Ovary (tissue), 3 donors: ENCODE measurements around the gene ENPP7.

Experiments used
- CTCF ChIP-seq, 3 donors: fragments of 450-650 bp in 2 of 3; fragments of 200-600 bp in 1 of 3; IDR thresholded peaks; one replicate each; pipeline versions ENCODE4 v1.5.1 to v1.8.0; 2016 to 2022; ENCODE audit warnings: antibody characterized with exemption in 3 of 3, mild to moderate bottlenecking in 1 of 3
- POLR2A ChIP-seq: fragments of 450-650 bp; IDR thresholded peaks from one replicate; pipeline ENCODE4 v1.6.1; 2017; ENCODE audit warnings: antibody characterized with exemption, mild to moderate bottlenecking, moderate library complexity
- donor health status: DM: no; HTN: no; CAD: no.

GRCh38 chr17:79788455-79788854 is 57.7 kb downstream of the ENPP7 start:
- TF ChIP-seq CTCF (IDR thresholded peaks at IDR 0.05) (no peak), POLR2A (no peak)
